ENCODE data around the gene DPH5.

DNA sequence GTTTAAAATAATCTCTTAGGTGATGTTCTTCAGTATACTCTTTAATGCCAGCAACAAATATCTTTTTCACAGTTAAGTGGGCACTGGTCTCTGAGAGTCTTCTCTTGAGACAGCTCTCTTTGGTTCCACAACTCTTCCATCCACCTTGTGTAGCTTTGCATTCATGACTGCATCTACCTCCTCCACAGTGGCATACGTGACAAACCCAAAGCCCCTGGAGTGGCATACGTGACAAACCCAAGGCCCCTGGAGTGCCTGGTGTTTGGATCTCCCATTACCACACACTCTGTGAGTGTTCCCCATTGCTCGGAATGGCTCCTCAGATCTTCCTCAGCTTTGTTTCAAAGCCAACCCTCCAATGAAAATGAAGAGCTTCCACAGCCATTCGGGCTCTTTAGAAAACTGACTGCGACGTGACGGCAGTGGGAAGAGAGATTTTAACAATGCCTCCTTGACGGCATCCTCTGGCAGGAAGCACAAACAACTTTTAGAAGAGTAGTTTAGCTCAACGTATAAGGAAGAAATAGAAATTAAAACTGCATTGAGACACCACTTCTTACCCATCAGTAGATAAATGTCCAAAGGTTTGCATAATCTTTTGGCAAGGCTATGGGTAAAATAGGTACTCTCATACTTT is 83.9 kb downstream of the DPH5 start:
- TF ChIP-seq CTCF (IDR thresholded peaks at IDR 0.05) (no peak), POLR2A (IDR thresholded peaks at IDR 0.05) (no peak)
